ENCODE data around the gene KCNA1. TPM values are rescaled to one million over a fixed set of nuclear protein-coding genes. Genes with fewer than 3 reads are reported as not detected.

Gene KCNA1
- total and polyA plus RNA-seq, 2 of the 4 experiments (the other 2 are of a cell fraction), result not detected

- no TSS peak for BruUV-seq (replicated peaks)
- CTCF ChIA-PET, result no interaction called here
Measured at GRCh38 chr12:4943067-4943937, 33.6 kb downstream of the KCNA1 start.

More at GRCh38 chr12:4943067-4943937, 33.6 kb downstream of the KCNA1 start:
- no peak for TF ChIP-seq RCOR1 (IDR thresholded peaks at IDR 0.05; ENCODE audit: insufficient replicate concordance, low read length)
- Histone ChIP-seq H3K14ac (replicated peaks; ENCODE audit: low read depth, low read length) (no peak overlapping the region), H3K4ac (ENCODE audit: low read depth, low read length) (no peak overlapping the region), H2BK15ac (ENCODE audit: low read depth, low read length) (no peak overlapping the region), H2AFZ (replicated peaks; ENCODE audit: low read length, poor library complexity) (no peak overlapping the region), H3K36me3 (ENCODE audit: control insufficient read depth, insufficient read depth, low read length) (no peaks in the 10 kb centered on the region), H2BK120ac (ENCODE audit: low read depth, low read length) (no peak overlapping the region), H4K8ac (ENCODE audit: low read depth in 2 of 2, low read length in 2 of 2) (no peak overlapping the region), H2BK20ac (ENCODE audit: low read depth, low read length) (no peak overlapping the region), H3K18ac (ENCODE audit: low read depth, low read length) (no peak overlapping the region), H3K4me2 (ENCODE audit: low read depth, low read length) (no peak overlapping the region), H3K4me3 (ENCODE audit: insufficient read depth, low read depth, low read length) (no peak overlapping the region), H3K9me1 (ENCODE audit: insufficient read depth, low read length) (no peaks in the 10 kb centered on the region), H3K27ac (ENCODE audit: insufficient read depth, low read length) (no peak overlapping the region), H4K91ac (ENCODE audit: insufficient read depth, low read depth, low read length) (no peak overlapping the region), H3K9ac (ENCODE audit: low read depth, low read length) (no peak overlapping the region), H3K23ac (ENCODE audit: low read depth, low read length) (no peak overlapping the region), H4K20me1 (ENCODE audit: insufficient read depth, low read length) (no peaks in the 10 kb centered on the region), H2BK5ac (ENCODE audit: low read depth, low read length, poor library complexity, severe bottlenecking) (no peak overlapping the region), H3K9me3 (ENCODE audit: control insufficient read depth, insufficient read depth, low read length) (no peaks in the 10 kb centered on the region), H3K4me1 (ENCODE audit: control insufficient read depth, insufficient read depth, low read length) (no peaks in the 10 kb centered on the region), H2AK5ac (ENCODE audit: low read depth, low read length) (no peak overlapping the region), H2AK9ac (replicated peaks; ENCODE audit: low read depth, low read length, poor library complexity) (no peak overlapping the region), H3K79me1 (ENCODE audit: low read depth in 1 of 2, low read length in 2 of 2) (no peaks in the 10 kb centered on the region), H3K27me3 (ENCODE audit: control insufficient read depth, insufficient read depth, low read length) (peaks cover 5% of the 10 kb centered on the region), H3K56ac (ENCODE audit: extremely low read depth, insufficient read depth, low read length) (no peak overlapping the region), H4K5ac (ENCODE audit: low read depth, low read length) (no peak overlapping the region)
- no CpG with 5 or more reads among the region's 10 CpGs for WGBS, 2 experiments (ENCODE audit: extremely low coverage in 2 of 2, insufficient read length in 1 of 2)
- dilution Hi-C loops (cut with HindIII; ENCODE audit: low sequenced_read_pairs, unreplicated experiment), result no loop called here
- intact Hi-C loops (cut with micrococcal nuclease), result no loop called here
- in situ Hi-C loops (cut with MboI; ENCODE audit: low sequenced_read_pairs), result no loop called here
- no peak for ATAC-seq (ENCODE audit: low read depth)
- POLR2A ChIA-PET (ENCODE audit: unreplicated experiment), result no interaction called here
- DNase-seq, result no peak

Measured in IMR-90 (cell line).